SK-N-SH treated with all-trans-retinoic acid at 6 μM for 48 hours (cell line): ENCODE data around the gene CHKB.

Experiments
- ATAC-seq: fragments of 200-7000 bp; cut with Tn5 transposase; 3 replicates; pipeline ENCODE4 v1.9.1; 2020; ENCODE audit warnings: mild to moderate bottlenecking, moderate library complexity
- ARNTL ChIP-seq: fragments of 450-650 bp; formaldehyde crosslinking; IDR thresholded peaks from 2 replicates; pipeline ENCODE4 v1.5.0; 2020; ENCODE audit warnings: low read depth, mild to moderate bottlenecking, moderate library complexity, borderline replicate concordance
- CSDC2 ChIP-seq: fragments of 250-450 bp; sonication (Bioruptor Pico); IDR thresholded peaks from 2 replicates; pipeline ENCODE4 v1.5.0; 2020; ENCODE audit warnings: mild to moderate bottlenecking, moderate library complexity
- ESRRG ChIP-seq: fragments of 250-450 bp; sonication (Bioruptor Pico); IDR thresholded peaks from 2 replicates; pipeline ENCODE4 v1.6.1; 2021; ENCODE audit warnings: mild to moderate bottlenecking
- GLIS3 ChIP-seq: fragments of 250-450 bp; sonication (Bioruptor Pico); IDR thresholded peaks from 2 replicates; pipeline ENCODE4 v1.5.0; 2020; ENCODE audit warnings: mild to moderate bottlenecking, moderate library complexity
- ISL1 ChIP-seq: fragments of 250-450 bp; sonication (Bioruptor Pico); IDR thresholded peaks from 2 replicates; pipeline ENCODE4 v2.1.2; 2022; ENCODE audit warnings: mild to moderate bottlenecking, moderate library complexity
- OSR1 ChIP-seq: fragments of 250-450 bp; sonication (Bioruptor Pico); IDR thresholded peaks from 2 replicates; pipeline ENCODE4 v1.8.0; 2022; ENCODE audit warnings: moderate library complexity, mild to moderate bottlenecking, inconsistent platforms
- POU6F1 ChIP-seq: fragments of 250-450 bp; sonication (Bioruptor Pico); IDR thresholded peaks from 2 replicates; pipeline ENCODE4 v1.8.0; 2021; ENCODE audit warnings: low read depth, mild to moderate bottlenecking, moderate library complexity, borderline replicate concordance
- PPARA ChIP-seq: fragments of 250-450 bp; sonication (Bioruptor Pico); IDR thresholded peaks from 2 replicates; pipeline ENCODE4 v1.5.0; 2020; ENCODE audit warnings: mild to moderate bottlenecking, borderline replicate concordance
- SNAI2 ChIP-seq: fragments of 250-450 bp; sonication (Bioruptor Pico); IDR thresholded peaks from 2 replicates; pipeline ENCODE4 v1.5.0; 2020; ENCODE audit warnings: mild to moderate bottlenecking, moderate library complexity
- TCF4 ChIP-seq: fragments of 250-450 bp; sonication (Bioruptor Pico); IDR thresholded peaks from 2 replicates; pipeline ENCODE4 v1.8.0; 2021; ENCODE audit warnings: mild to moderate bottlenecking, moderate library complexity, borderline replicate concordance
- TOX ChIP-seq: fragments of 250-450 bp; sonication (Bioruptor Pico); IDR thresholded peaks from 2 replicates; pipeline ENCODE4 v1.8.0; 2021; ENCODE audit warnings: mild to moderate bottlenecking, moderate library complexity, borderline replicate concordance
- TSHZ2 ChIP-seq: fragments of 250-450 bp; sonication (Bioruptor Pico); IDR thresholded peaks from 2 replicates; pipeline ENCODE4 v1.5.0; 2020; ENCODE audit warnings: mild to moderate bottlenecking, moderate library complexity
- ZFP30 ChIP-seq: fragments of 450-650 bp; formaldehyde crosslinking; IDR thresholded peaks from 2 replicates; pipeline ENCODE4 v1.5.0; 2022; ENCODE audit warnings: mild to moderate bottlenecking, moderate library complexity
- ZNF565 ChIP-seq: fragments of 450-650 bp; formaldehyde crosslinking; conservative IDR thresholded peaks from 2 replicates; pipeline ENCODE4 v1.5.0; 2020; ENCODE audit warnings: low read depth, mild to moderate bottlenecking, moderate library complexity
- ZNF70 ChIP-seq: fragments of 450-650 bp; formaldehyde crosslinking; IDR thresholded peaks from 2 replicates; pipeline ENCODE4 v1.5.0; 2020; ENCODE audit warnings: mild to moderate bottlenecking, moderate library complexity
- TF ChIP-seq, protein P1 (sequence below): fragments of 250-450 bp; sonication (Bioruptor Pico); IDR thresholded peaks from 2 replicates; pipeline ENCODE4 v1.5.1; 2021; ENCODE audit warnings: mild to moderate bottlenecking, moderate library complexity
- TF ChIP-seq, protein P2 (sequence below): fragments of 250-450 bp; sonication (Bioruptor Pico); IDR thresholded peaks from 2 replicates; pipeline ENCODE4 v1.8.0; 2020; ENCODE audit warnings: mild to moderate bottlenecking, moderate library complexity, borderline replicate concordance
- TF ChIP-seq, protein P3 (sequence below): fragments of 250-450 bp; sonication (Bioruptor Pico); IDR thresholded peaks from 2 replicates; pipeline ENCODE4 v1.5.1; 2020; ENCODE audit warnings: low read depth, mild to moderate bottlenecking, moderate library complexity

Gene CHKB

GRCh38 chr22:50551160-50551752 is 31.4 kb downstream of the CHKB start (continued):
- TF ChIP-seq TOX (CRISPR knock-in tag) = no peak
- no peak for TF ChIP-seq TSHZ2 (CRISPR knock-in tag)
- TF ChIP-seq, protein P1, sequence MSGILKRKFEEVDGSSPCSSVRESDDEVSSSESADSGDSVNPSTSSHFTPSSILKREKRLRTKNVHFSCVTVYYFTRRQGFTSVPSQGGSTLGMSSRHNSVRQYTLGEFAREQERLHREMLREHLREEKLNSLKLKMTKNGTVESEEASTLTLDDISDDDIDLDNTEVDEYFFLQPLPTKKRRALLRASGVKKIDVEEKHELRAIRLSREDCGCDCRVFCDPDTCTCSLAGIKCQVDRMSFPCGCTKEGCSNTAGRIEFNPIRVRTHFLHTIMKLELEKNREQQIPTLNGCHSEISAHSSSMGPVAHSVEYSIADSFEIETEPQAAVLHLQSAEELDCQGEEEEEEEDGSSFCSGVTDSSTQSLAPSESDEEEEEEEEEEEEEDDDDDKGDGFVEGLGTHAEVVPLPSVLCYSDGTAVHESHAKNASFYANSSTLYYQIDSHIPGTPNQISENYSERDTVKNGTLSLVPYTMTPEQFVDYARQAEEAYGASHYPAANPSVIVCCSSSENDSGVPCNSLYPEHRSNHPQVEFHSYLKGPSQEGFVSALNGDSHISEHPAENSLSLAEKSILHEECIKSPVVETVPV (CRISPR knock-in tag) = no peak
- no peak for TF ChIP-seq OSR1 (CRISPR knock-in tag)
- no peak for TF ChIP-seq ZFP30

- TF ChIP-seq, protein P1 (CRISPR knock-in tag) = no peak
- no peak for TF ChIP-seq ESRRG
- no peak for TF ChIP-seq ISL1
- no peak for TF ChIP-seq ARNTL (CRISPR knock-in tag)
- TF ChIP-seq TCF4 (CRISPR knock-in tag) = no peak
- no peak for TF ChIP-seq ZFP30
- no peak for TF ChIP-seq CSDC2 (CRISPR knock-in tag)
- no peak for TF ChIP-seq ZNF565
- no peak for ATAC-seq
Observed at GRCh38 chr22:50550395-50550794, 32.3 kb downstream of the CHKB start.

DNA sequence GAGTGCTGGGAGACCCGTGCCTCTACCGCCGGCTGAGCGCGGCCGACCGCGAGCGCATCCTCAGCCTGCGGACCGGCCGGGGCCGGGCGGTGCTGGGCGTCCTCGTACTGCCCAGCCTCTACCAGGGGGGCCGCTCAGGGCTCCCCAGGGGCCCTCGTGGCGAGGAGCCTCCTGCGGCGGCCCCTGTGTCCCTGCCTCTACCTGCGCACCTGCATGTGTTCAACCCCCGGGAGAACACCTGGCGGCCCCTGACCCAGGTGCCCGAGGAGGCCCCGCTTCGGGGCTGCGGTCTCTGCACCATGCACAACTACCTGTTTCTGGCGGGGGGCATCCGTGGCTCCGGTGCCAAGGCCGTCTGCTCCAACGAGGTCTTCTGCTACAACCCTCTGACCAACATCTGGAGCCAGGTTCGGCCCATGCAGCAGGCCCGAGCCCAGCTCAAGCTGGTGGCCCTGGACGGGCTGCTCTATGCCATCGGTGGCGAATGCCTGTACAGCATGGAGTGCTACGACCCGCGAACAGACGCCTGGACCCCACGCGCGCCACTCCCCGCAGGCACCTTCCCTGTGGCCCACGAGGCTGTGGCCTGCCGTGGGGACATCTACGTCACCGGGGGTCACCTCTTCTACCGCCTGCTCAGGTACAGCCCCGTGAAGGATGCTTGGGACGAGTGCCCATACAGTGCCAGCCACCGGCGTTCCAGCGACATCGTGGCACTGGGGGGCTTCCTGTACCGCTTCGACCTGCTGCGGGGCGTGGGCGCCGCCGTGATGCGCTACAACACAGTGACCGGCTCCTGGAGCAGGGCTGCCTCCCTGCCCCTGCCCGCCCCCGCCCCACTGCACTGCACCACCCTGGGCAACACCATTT is 33.5 kb downstream of the CHKB start:
- TF ChIP-seq, protein P2, sequence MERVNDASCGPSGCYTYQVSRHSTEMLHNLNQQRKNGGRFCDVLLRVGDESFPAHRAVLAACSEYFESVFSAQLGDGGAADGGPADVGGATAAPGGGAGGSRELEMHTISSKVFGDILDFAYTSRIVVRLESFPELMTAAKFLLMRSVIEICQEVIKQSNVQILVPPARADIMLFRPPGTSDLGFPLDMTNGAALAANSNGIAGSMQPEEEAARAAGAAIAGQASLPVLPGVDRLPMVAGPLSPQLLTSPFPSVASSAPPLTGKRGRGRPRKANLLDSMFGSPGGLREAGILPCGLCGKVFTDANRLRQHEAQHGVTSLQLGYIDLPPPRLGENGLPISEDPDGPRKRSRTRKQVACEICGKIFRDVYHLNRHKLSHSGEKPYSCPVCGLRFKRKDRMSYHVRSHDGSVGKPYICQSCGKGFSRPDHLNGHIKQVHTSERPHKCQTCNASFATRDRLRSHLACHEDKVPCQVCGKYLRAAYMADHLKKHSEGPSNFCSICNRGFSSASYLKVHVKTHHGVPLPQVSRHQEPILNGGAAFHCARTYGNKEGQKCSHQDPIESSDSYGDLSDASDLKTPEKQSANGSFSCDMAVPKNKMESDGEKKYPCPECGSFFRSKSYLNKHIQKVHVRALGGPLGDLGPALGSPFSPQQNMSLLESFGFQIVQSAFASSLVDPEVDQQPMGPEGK = no peak
- ATAC-seq = no peak

DNA sequence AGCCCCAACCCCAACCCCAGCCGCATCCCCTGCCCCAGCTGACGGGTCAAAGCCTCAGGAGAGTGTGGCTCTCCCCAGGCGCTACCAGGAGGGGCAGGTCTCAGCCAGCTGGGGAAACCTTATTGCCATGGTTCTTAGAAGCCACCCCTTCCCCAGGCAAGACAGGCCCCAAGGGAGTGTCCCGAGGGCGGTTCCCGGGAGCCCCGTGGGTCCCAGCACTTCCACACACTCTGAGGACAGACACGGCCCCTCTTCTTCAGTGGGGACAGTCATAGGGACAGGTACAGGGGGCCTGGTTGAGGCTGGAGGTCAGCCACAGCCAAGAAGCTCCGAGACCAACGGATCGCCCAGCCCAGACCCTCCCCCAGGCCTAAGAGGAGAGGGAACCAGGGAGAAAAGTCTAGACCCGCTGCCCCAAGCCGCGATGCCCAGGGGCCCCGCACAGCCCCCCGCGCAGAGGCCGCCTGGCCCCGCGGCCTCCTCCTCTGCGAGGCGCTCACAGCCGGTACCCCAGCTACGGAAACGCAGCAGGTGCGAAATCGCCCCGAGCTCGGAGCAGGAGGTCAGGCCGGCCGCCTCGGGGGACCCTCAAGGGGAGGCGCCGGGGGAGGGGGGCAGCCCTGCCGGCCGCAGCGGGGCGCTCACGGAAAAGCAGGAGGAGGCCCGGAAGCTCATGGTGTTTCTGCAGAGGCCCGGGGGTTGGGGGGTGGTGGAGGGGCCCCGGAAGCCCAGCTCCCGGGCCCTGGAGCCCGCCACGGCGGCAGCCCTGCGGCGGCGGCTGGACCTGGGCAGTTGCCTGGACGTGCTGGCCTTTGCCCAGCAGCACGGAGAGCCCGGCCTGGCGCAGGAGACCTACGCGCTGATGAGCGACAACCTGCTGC is 34.4 kb downstream of the CHKB start:
- no peak for ATAC-seq
- TF ChIP-seq PPARA (CRISPR knock-in tag) (no peak), POU6F1 (CRISPR knock-in tag) (no peak), ZNF70 (CRISPR knock-in tag) (no peak), ESRRG (no peak), ISL1 (no peak), SNAI2 (CRISPR knock-in tag) (no peak), TOX (CRISPR knock-in tag) (no peak), CSDC2 (CRISPR knock-in tag) (no peak), GLIS3 (CRISPR knock-in tag) (no peak), ZFP30 (no peak)
- TF ChIP-seq, protein P1 (CRISPR knock-in tag) = no peak
- TF ChIP-seq, protein P2 = no peak
- TF ChIP-seq, protein P3, sequence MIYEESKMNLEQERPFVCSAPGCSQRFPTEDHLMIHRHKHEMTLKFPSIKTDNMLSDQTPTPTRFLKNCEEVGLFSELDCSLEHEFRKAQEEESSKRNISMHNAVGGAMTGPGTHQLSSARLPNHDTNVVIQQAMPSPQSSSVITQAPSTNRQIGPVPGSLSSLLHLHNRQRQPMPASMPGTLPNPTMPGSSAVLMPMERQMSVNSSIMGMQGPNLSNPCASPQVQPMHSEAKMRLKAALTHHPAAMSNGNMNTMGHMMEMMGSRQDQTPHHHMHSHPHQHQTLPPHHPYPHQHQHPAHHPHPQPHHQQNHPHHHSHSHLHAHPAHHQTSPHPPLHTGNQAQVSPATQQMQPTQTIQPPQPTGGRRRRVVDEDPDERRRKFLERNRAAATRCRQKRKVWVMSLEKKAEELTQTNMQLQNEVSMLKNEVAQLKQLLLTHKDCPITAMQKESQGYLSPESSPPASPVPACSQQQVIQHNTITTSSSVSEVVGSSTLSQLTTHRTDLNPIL (CRISPR knock-in tag) = no peak
